WTC11 (cell line): ENCODE results near the gene CBX6.

Experiments
- CREB1 ChIP-seq: sonication (generic); formaldehyde crosslinking; IDR thresholded peaks from 2 replicates; pipeline ENCODE4 v1.8.0; 2023; ENCODE audit warnings: mild to moderate bottlenecking, missing genetic modification reagents
- FOXP1 ChIP-seq: sonication (generic); formaldehyde crosslinking; IDR thresholded peaks from 2 replicates; pipeline ENCODE4 v1.8.0; 2022; ENCODE audit warnings: missing genetic modification reagents, mild to moderate bottlenecking, moderate library complexity, borderline replicate concordance
- JUN ChIP-seq: sonication (generic); formaldehyde crosslinking; IDR thresholded peaks from 2 replicates; pipeline ENCODE4 v1.8.0; 2023; ENCODE audit warnings: mild to moderate bottlenecking, missing genetic modification reagents
- KAT7 ChIP-seq: sonication (generic); formaldehyde crosslinking; IDR thresholded peaks from 2 replicates; pipeline ENCODE4 v1.8.1; 2023; ENCODE audit warnings: missing genetic modification reagents, mild to moderate bottlenecking, borderline replicate concordance
- MXD4 ChIP-seq: fragments of 250-450 bp; sonication (Bioruptor Pico); IDR thresholded peaks from 2 replicates; pipeline ENCODE4 v1.8.0; 2021; ENCODE audit warnings: mild to moderate bottlenecking, moderate library complexity, borderline replicate concordance
- NFYB ChIP-seq: sonication (generic); formaldehyde crosslinking; conservative IDR thresholded peaks from 2 replicates; pipeline ENCODE4 v1.8.0; 2022; ENCODE audit warnings: low read depth, missing genetic modification reagents
- NR3C1 ChIP-seq: sonication (generic); formaldehyde crosslinking; conservative IDR thresholded peaks from 2 replicates; pipeline ENCODE4 v1.8.1; 2023; ENCODE audit warnings: low read depth, mild to moderate bottlenecking, missing genetic modification reagents
- ZNF121 ChIP-seq: sonication (generic); formaldehyde crosslinking; IDR thresholded peaks from 2 replicates; pipeline ENCODE4 v1.8.0; 2023; ENCODE audit warnings: missing genetic modification reagents
- TF ChIP-seq, protein P1 (sequence below): fragments of 200-600 bp; IDR thresholded peaks from 2 replicates; pipeline ENCODE4 v1.8.0; 2022; ENCODE audit warnings: antibody characterized with exemption
- TF ChIP-seq, protein P2 (sequence below): sonication (generic); formaldehyde crosslinking; IDR thresholded peaks from 2 replicates; pipeline ENCODE4 v1.8.1; 2023; ENCODE audit warnings: mild to moderate bottlenecking, missing genetic modification reagents
- TF ChIP-seq, protein P3 (sequence below): sonication (generic); formaldehyde crosslinking; IDR thresholded peaks from 2 replicates; pipeline ENCODE4 v1.8.1; 2023; ENCODE audit warnings: mild to moderate bottlenecking, moderate library complexity, missing genetic modification reagents
- TF ChIP-seq, protein P4 (sequence below): sonication (generic); formaldehyde crosslinking; IDR thresholded peaks from 2 replicates; pipeline ENCODE4 v1.8.1; 2022; ENCODE audit warnings: low read depth, missing genetic modification reagents, borderline replicate concordance
- TF ChIP-seq, protein P5 (sequence below): sonication (generic); formaldehyde crosslinking; IDR thresholded peaks from 2 replicates; pipeline ENCODE4 v1.8.0; 2022; ENCODE audit warnings: mild to moderate bottlenecking, missing genetic modification reagents

DNA sequence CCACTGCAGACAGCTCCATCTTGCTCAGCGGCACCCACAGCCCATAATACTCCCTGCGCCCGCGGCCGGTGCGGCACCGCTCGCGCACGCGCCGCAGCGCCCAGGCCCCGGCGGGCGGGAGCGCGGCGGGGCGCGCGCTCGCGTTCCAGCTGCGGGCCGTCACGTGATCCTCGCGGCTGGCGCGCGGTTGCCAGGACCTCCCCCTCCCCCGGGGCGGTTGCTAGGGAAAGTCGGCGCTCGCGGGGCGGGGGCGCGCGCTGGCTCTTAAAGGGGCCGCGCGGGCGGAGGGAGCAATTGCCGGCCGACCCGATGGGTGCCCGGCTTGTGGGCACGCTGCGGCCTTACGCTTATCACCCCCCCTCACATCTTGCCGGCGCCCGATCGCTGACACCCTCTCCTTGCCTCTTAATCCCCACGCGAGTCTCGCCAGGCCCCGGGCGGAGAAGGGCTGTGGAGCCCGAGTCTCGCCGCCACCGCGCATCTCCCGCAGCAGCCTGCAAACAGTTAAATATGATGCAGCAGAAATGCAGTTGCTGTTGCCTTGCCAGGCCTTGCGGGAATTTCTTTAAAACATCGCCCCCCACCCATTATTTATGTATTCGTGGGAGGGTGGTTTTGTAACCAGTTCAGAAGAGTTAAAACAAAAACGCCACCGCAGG lies at the start of gene CBX6:
- TF ChIP-seq, protein P1, sequence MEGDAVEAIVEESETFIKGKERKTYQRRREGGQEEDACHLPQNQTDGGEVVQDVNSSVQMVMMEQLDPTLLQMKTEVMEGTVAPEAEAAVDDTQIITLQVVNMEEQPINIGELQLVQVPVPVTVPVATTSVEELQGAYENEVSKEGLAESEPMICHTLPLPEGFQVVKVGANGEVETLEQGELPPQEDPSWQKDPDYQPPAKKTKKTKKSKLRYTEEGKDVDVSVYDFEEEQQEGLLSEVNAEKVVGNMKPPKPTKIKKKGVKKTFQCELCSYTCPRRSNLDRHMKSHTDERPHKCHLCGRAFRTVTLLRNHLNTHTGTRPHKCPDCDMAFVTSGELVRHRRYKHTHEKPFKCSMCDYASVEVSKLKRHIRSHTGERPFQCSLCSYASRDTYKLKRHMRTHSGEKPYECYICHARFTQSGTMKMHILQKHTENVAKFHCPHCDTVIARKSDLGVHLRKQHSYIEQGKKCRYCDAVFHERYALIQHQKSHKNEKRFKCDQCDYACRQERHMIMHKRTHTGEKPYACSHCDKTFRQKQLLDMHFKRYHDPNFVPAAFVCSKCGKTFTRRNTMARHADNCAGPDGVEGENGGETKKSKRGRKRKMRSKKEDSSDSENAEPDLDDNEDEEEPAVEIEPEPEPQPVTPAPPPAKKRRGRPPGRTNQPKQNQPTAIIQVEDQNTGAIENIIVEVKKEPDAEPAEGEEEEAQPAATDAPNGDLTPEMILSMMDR: no peak
- TF ChIP-seq, protein P2, sequence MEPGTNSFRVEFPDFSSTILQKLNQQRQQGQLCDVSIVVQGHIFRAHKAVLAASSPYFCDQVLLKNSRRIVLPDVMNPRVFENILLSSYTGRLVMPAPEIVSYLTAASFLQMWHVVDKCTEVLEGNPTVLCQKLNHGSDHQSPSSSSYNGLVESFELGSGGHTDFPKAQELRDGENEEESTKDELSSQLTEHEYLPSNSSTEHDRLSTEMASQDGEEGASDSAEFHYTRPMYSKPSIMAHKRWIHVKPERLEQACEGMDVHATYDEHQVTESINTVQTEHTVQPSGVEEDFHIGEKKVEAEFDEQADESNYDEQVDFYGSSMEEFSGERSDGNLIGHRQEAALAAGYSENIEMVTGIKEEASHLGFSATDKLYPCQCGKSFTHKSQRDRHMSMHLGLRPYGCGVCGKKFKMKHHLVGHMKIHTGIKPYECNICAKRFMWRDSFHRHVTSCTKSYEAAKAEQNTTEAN (CRISPR knock-in tag): no peak
- TF ChIP-seq ZNF121 (CRISPR knock-in tag) (no peak), CREB1 (no peak), MXD4 (no peak), KAT7 (CRISPR knock-in tag) (no peak), NR3C1 (CRISPR knock-in tag) (no peak), NFYB (CRISPR knock-in tag) (no peak), JUN (no peak), FOXP1 (CRISPR knock-in tag) (no peak)
- TF ChIP-seq, protein P3, sequence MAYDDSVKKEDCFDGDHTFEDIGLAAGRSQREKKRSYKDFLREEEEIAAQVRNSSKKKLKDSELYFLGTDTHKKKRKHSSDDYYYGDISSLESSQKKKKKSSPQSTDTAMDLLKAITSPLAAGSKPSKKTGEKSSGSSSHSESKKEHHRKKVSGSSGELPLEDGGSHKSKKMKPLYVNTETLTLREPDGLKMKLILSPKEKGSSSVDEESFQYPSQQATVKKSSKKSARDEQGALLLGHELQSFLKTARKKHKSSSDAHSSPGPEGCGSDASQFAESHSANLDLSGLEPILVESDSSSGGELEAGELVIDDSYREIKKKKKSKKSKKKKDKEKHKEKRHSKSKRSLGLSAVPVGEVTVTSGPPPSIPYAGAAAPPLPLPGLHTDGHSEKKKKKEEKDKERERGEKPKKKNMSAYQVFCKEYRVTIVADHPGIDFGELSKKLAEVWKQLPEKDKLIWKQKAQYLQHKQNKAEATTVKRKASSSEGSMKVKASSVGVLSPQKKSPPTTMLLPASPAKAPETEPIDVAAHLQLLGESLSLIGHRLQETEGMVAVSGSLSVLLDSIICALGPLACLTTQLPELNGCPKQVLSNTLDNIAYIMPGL (CRISPR knock-in tag): peak; percentile 70; the same call in 1 of the 2 replicates
- TF ChIP-seq, protein P4, sequence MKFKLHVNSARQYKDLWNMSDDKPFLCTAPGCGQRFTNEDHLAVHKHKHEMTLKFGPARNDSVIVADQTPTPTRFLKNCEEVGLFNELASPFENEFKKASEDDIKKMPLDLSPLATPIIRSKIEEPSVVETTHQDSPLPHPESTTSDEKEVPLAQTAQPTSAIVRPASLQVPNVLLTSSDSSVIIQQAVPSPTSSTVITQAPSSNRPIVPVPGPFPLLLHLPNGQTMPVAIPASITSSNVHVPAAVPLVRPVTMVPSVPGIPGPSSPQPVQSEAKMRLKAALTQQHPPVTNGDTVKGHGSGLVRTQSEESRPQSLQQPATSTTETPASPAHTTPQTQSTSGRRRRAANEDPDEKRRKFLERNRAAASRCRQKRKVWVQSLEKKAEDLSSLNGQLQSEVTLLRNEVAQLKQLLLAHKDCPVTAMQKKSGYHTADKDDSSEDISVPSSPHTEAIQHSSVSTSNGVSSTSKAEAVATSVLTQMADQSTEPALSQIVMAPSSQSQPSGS (CRISPR knock-in tag): no peak
- TF ChIP-seq, protein P5, sequence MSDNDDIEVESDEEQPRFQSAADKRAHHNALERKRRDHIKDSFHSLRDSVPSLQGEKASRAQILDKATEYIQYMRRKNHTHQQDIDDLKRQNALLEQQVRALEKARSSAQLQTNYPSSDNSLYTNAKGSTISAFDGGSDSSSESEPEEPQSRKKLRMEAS (CRISPR knock-in tag): peak; percentile 39
